Upper lobe of left lung (tissue), 6 donors: ENCODE data around the gene ZNF30. TPM values are rescaled to one million over a fixed set of nuclear protein-coding genes. Genes with fewer than 3 reads are reported as not detected.

ENCODE experiments used
- ATAC-seq, 2 donors: fragments of 200-7000 bp; cut with Tn5 transposase; one replicate each; pipeline ENCODE4 v1.9.1; 2022; ENCODE audit warnings: mild to moderate bottlenecking in 2 of 2, moderate library complexity in 2 of 2; ENCODE audit not compliant: low FRiP score in 2 of 2
- DNase-seq, 2 donors: peaks; one replicate each; pipeline ENCODE4 v3.0.0-alpha.2; 2019 to 2020
- H3K27ac ChIP-seq, 4 donors: fragments of 200-600 bp; sonication (generic); one replicate each; pipeline ENCODE4 v1.5.1; 2016 to 2019
- H3K27me3 ChIP-seq, 4 donors: fragments of 200-600 bp; sonication (generic); one replicate each; pipeline ENCODE4 v1.5.1; 2017 to 2019
- H3K36me3 ChIP-seq, 4 donors: fragments of 200-600 bp; sonication (generic); one replicate each; pipeline ENCODE4 v1.5.1; 2016 to 2019
- H3K4me1 ChIP-seq, 4 donors: fragments of 200-600 bp; sonication (generic); one replicate each; pipeline ENCODE4 v1.5.1; 2018 to 2019
- H3K4me3 ChIP-seq, 4 donors: fragments of 200-600 bp; sonication (generic); one replicate each; pipeline ENCODE4 v1.5.1; 2017 to 2019; ENCODE audit warnings: mild to moderate bottlenecking in 2 of 4, moderate library complexity in 1 of 4
- H3K9me3 ChIP-seq, 4 donors: fragments of 200-600 bp; sonication (generic); one replicate each; pipeline ENCODE4 v1.5.1; 2018 to 2019
- CTCF ChIP-seq, 6 experiments: fragments of 450-650 bp in 4 of 6; fragments of 200-600 bp in 2 of 6; sonication (generic) in 2 of 6; IDR thresholded peaks; one replicate each; pipeline ENCODE4 v1.5.1; 2016 to 2019; ENCODE audit warnings: antibody characterized with exemption in 6 of 6
- EP300 ChIP-seq, 4 donors: sonication (generic); formaldehyde crosslinking; IDR thresholded peaks; one replicate each; pipeline ENCODE4 v1.5.1; 2017; ENCODE audit warnings: antibody characterized with exemption in 4 of 4, control low read depth in 2 of 4
- POLR2A ChIP-seq, 4 donors: fragments of 450-650 bp; IDR thresholded peaks; one replicate each; pipeline ENCODE4 v1.5.1; 2016 to 2017; ENCODE audit warnings: antibody characterized with exemption in 4 of 4, mild to moderate bottlenecking in 2 of 4
- POLR2AphosphoS5 ChIP-seq, 2 donors: sonication (generic); formaldehyde crosslinking; IDR thresholded peaks; one replicate each; pipeline ENCODE4 v1.5.1; 2017; ENCODE audit warnings: antibody characterized with exemption in 2 of 2
- WGBS, 2 donors: methylation state at CpG; one replicate each; pipeline ENCODE4 v1.1.5; 2017 to 2018; 5-methylcytosine and 5-hydroxymethylcytosine counted together
- total RNA-seq, 6 donors: library from RNA; depleted of rRNA in 4 of 6; stranded (reverse); fragments of >200 nt in 4 of 6; gene quantifications; one replicate each; pipeline versions ENCODE4 v1.1.0 to v1.2.1, GENCODE V29; 2016 to 2021
- donor health status: DM: no; HTN: no; CAD: no; lungs with moderate emphysema.
- donor health status: DM: no; HTN: yes; CAD: no; lungs with severe emphysema.

ZNF30 gene
- total RNA-seq: 10 to 100 TPM in 1 of 6 donors, 1 to 10 TPM in 5; 2.1 to 15.7 (median 3.2) TPM

DNA sequence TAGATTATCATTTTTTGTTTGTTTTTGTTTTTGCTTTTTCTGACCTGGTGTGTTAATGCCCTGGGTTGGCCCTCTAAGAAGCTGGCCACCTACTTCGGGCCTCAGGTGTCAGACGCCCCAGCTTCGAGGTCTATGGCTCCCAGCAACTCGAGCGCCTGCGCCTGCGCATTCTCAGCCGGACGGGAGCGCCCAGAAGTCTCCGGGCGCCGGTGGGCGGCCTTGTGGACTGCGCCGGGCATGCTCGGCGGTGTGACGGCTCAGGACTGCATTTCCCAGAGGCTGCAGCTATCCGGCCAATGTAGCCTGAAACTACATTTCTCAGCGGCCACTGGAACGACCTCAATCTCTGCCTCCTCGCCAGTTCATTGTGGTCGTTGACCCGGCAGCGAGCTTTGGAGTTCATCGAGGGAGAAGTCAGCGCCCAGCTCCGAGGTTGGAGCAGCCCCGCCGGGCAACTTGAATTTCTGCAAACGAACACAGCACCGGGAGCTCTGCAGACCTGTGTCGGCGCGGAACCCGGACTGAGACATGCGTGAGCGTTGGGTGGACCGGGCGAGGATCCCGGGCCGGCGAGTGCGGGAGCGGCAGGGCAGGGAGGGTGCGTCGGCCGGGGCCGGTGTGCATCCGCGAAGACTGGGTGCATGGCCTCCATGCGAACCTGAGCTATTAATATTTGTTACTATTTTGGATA lies at the start of gene ZNF30:
Gene ZNF30 (plus strand): TSS at position 219 of the 691 bp plus-strand sequence. CDS start 3,045 bp downstream, outside the sequence.
- peaks cover 9 to 17% (median 14%) of the 10 kb centered on the region in 4 donors for H3K4me1 ChIP-seq
- WGBS, 2 donors: 0 to 3% methylated on average over 26 to 40 of the region's 53 CpGs
- DNase-seq: peak; percentile 93 to 97
- peak; percentile 98 for ATAC-seq
- peak within 1 kb of the TSS; percentile 56 to 70 (median 68) for H3K4me3 ChIP-seq
- H3K36me3 ChIP-seq: peaks cover 0 to 10% (median under 1%) of the 10 kb centered on the region in 4 donors
- peak within 1 kb of the TSS; percentile 52 to 87 (median 68) for H3K27ac ChIP-seq
- TF ChIP-seq EP300 (IDR thresholded peaks at IDR 0.05): no peak
- peak in 3 of 6 experiments; percentile 22 to 28 (median 23) for TF ChIP-seq CTCF (IDR thresholded peaks at IDR 0.05)
- TF ChIP-seq POLR2AphosphoS5 (IDR thresholded peaks at IDR 0.05): peak in 1 of 2 donors; percentile 75
- peak in 2 of 4 donors; percentile 26 to 65 for TF ChIP-seq POLR2A (IDR thresholded peaks at IDR 0.05)
- H3K9me3 ChIP-seq: no peaks in the 10 kb centered on the region
- no peaks in the 10 kb centered on the region for H3K27me3 ChIP-seq

DNA sequence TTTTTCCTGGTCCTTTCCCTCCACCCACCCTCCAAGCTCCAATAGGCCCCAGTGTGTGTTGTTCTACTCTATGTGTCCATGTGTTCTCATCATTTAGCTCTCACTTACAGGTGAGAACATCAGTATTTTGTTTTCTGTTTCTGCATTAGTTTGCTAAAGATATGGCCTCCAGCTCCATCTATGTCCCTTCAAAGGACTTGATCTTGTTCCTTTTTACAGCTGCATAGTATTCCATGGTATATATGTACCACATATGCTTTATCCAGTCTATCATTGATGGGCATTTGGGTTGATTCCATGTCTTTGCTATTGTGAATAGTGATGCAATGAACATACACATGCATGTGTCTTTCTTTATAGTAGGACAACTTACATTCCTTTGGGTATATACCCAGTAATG lies 47.1 kb upstream of the ZNF30 start:
- Histone ChIP-seq H3K4me1 (no peaks in the 10 kb centered on the region), H3K9me3 (no peaks in the 10 kb centered on the region), H3K36me3 (no peaks in the 10 kb centered on the region), H3K27me3 (no peaks in the 10 kb centered on the region), H3K4me3 (no peak overlapping the region), H3K27ac (no peak overlapping the region)
- no peak for DNase-seq
- no peak for ATAC-seq
- TF ChIP-seq POLR2A (IDR thresholded peaks at IDR 0.05) (no peak), CTCF (IDR thresholded peaks at IDR 0.05) (no peak), EP300 (IDR thresholded peaks at IDR 0.05) (no peak), POLR2AphosphoS5 (IDR thresholded peaks at IDR 0.05) (no peak)

- H3K9me3 ChIP-seq: peaks cover 0 to 4% (median 1%) of the 10 kb centered on the region in 4 donors
- H3K4me1 ChIP-seq: no peaks in the 10 kb centered on the region
- no peak overlapping the region for H3K4me3 ChIP-seq
- H3K27me3 ChIP-seq: no peaks in the 10 kb centered on the region
- TF ChIP-seq POLR2AphosphoS5 (IDR thresholded peaks at IDR 0.05) (no peak), CTCF (IDR thresholded peaks at IDR 0.05) (no peak), EP300 (IDR thresholded peaks at IDR 0.05) (no peak), POLR2A (IDR thresholded peaks at IDR 0.05) (no peak)
- H3K27ac ChIP-seq: no peak overlapping the region
- no peak for DNase-seq
- WGBS, 2 donors: 72 to 100% methylated on average over 1 of the region's 1 CpG
- H3K36me3 ChIP-seq: no peaks in the 10 kb centered on the region
- no peak for ATAC-seq
Measured at GRCh38 chr19:34880034-34880433, 46.7 kb upstream of the ZNF30 start.

DNA sequence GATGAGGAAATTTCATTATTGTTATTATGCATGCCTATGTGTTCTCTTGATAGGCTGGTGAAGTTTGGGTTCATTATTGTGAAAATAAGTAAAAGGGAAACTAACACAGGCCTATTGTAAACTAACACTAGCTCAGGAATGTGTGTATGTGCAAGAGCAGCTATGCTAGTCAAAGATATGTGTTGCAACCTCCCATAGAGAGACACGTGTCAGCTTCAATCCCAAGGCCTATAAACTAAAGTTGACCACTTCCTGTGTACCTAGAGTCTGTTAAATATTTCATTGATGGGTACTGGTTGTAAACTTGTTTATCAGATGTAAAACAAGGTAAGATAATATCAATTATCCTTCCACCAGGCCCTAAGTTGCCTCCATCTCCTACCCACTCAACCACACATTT lies 44.7 kb upstream of the ZNF30 start:
- H3K27ac ChIP-seq: no peak overlapping the region
- TF ChIP-seq CTCF (IDR thresholded peaks at IDR 0.05) (no peak), POLR2A (IDR thresholded peaks at IDR 0.05) (no peak), POLR2AphosphoS5 (IDR thresholded peaks at IDR 0.05) (no peak), EP300 (IDR thresholded peaks at IDR 0.05) (no peak)
- ATAC-seq (no peak), DNase-seq (no peak)
- peaks cover 5 to 15% (median 10%) of the 10 kb centered on the region in 4 donors for H3K9me3 ChIP-seq
- 71 to 72% methylated on average over 1 of the region's 1 CpG for WGBS, 2 donors
- H3K4me3 ChIP-seq: no peak overlapping the region
- no peaks in the 10 kb centered on the region for H3K4me1 ChIP-seq
- H3K36me3 ChIP-seq: no peaks in the 10 kb centered on the region
- H3K27me3 ChIP-seq: no peaks in the 10 kb centered on the region

GRCh38 chr19:34888091-34888490 lies 38.6 kb upstream of the ZNF30 start:
- ATAC-seq: no peak
- Histone ChIP-seq H3K4me3 (no peak overlapping the region), H3K9me3 (peaks cover 6 to 20% (median 12%) of the 10 kb centered on the region in 4 donors), H3K27ac (no peak overlapping the region), H3K4me1 (no peaks in the 10 kb centered on the region), H3K27me3 (no peaks in the 10 kb centered on the region), H3K36me3 (no peaks in the 10 kb centered on the region)
- 79 to 80% methylated on average over 6 of the region's 6 CpGs for WGBS, 2 donors
- DNase-seq: no peak
- TF ChIP-seq POLR2AphosphoS5 (IDR thresholded peaks at IDR 0.05) (no peak), CTCF (IDR thresholded peaks at IDR 0.05) (no peak), POLR2A (IDR thresholded peaks at IDR 0.05) (no peak), EP300 (IDR thresholded peaks at IDR 0.05) (no peak)
